GM04504 (cell line): ENCODE results near the gene SSH2.

ENCODE experiments used
- DNase-seq: peaks from one replicate; pipeline ENCODE4 v3.0.0-alpha.2; 2012; ENCODE audit warnings: low read depth

The SSH2 gene

GRCh38 chr17:29624586-29624985, 305.4 kb downstream of the SSH2 start:
- no peak for DNase-seq

- no peak for DNase-seq
Observed at GRCh38 chr17:29623283-29623647, 306.8 kb downstream of the SSH2 start.

DNA sequence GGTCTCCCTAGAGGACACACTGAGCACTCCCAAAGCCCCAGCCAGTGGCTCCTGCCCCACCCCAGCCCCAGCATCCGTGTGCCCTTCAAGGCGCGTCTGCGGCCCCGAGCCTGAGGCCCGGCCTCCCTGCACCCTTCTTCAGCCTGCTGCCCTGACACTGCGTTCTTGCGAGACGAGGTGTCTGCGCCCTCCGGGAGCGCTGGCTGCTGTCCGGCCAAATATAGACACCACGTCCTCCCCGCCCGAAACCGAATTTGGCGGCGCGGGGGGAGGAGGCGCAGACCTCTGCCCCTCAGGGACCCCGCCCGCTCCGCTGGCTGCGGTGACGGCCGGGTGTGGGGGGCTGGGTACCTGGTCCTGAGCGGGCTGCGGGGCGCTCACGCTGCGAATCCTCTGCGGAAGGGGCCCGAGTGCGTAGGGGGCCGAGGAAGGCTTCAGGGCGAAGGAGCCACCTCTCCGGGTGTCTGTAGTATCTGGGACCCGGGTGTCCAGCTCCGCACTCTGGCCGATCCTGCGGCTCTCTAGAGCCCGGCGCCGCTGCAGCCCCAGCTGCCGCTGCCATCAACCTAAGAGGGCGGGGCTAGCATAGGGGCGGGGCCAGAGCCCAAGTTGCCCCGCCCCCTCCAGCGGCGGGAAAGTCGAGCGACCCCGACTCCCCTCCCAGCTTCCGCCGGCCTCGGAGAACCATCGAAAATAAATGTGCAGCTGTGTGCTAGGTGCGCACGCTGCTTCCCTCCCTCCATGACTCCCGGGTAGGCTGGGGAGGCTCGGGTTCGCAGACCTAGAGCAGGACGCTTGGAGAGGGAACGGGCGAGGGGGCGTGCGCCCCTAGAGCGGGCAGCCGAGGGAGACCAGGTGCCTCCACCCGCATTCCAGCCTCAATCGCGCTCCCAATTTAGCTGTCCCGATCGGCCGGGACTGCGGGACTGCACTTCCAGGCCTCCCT, 307.4 kb downstream of the SSH2 start, which contains the start of gene CORO6:
Gene CORO6, minus strand, starts transcription at position 576 of the 946 bp plus-strand sequence. CDS start 1,491 bp downstream, outside the sequence.
- no peak for DNase-seq

- no peak for DNase-seq
Observed at GRCh38 chr17:29621751-29622194, 308.3 kb downstream of the SSH2 start.

DNA sequence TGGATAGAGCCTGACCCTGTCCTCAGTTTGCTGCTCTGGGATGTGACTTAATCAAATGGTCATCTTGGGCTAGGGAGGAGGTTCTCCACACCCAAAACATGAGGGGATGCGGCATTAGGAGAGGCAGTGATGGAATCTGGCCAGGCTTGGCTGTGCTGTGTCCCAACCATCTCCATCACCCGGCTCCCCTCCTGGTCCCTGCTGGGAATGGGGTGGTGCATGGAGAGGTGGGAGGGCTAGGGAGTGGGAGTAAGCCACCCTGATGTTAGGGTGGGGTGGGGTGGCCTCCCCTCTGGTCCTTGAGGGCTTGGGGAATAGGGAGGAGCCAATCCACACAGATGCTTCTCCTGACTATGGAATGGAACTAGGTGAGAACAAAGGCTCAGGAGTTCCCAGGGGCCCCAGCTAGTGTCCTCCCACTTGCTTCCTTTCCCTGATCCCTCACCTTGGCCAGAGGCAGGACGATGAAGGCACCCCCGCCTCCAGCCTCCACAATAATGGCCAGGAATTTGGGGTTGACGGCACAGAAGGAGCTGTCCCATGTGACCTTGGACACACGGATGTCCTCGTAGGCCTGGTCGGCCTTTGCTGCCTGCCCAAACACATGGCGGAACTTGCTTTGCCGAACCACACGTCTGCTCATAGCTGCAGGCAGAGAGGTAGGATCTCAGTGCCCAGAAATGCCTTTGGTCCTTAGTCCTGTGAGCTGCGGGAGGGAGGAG, 309.1 kb downstream of the SSH2 start:
- DNase-seq: no peak

DNA sequence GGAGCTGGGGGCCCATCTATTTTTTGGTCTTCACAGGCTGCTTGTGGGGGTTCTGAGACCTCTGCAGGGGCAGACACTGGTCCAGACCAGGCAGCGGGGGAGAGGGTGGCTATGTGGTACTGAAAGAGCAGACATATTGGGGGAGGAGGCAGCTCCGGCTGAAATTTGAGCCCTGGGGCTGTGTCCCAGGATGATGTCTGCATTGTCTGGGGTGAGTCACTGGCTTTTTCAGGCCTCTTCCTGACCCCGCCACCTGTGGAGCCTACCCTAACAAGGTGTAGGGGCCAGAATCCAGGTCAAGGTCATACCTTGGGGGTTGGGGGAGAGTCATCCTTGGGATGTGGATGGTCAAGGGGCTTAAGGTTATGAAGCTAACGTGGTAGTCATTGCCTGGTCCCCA, 309.8 kb downstream of the SSH2 start:
- no peak for DNase-seq

DNA sequence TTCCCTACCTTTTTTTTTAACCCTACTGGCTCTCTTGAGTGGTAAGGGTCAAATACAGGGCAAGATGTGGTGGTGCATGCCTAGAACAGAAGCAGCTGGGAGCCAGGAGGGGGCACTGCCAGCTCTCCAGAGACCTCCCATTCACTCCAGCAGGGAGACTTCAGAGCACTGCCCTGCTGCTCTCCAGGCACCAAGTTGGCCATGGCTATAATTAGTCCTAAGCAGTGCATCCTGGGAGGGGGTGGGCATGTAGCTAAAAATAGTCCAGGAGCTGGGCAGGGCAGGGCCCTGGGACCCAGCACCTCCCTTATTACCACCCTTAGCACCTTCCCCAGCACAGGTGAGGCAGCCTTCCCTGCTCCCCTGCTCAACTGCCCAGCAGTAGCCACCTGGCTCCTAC, 310.8 kb downstream of the SSH2 start:
- DNase-seq: no peak

DNA sequence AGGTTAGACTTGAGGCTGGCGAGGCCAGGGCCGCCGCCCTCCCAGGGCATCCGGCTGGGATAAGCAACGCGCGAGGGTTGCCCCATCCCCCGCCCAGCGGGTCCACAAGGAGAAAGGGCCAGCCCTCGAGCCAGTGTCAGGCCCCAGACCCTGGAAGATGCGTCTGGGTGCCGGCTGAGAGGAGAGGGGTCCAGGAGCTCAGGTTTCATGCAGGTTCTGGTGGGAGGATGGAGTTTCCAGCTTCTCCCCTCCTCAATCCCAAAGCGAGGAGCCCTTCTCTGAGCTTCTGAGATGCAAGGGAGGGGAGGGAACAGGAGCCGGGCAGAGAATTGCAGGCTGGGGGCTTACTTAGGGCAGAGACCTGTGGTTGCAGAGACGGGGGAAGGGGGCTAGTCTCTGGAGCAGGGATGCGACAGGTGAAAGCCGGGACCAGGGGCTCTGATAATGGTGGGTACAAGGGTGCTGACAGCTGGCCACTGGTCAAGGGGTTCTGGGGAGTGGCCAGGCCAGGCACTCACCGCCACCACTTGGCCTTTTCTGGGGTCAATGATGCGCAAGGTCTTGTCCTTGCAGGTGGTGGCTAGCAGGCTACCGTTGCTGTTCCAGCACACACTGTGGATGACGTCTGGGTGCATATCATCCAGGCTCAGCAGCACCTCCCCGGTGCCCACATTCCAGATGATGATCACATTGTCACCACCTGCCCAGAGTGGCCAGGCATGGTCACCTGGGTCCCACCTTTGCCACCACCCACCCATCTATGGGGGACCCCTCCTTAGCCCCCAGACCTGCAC, 311.6 kb downstream of the SSH2 start:
- DNase-seq: no peak

DNA sequence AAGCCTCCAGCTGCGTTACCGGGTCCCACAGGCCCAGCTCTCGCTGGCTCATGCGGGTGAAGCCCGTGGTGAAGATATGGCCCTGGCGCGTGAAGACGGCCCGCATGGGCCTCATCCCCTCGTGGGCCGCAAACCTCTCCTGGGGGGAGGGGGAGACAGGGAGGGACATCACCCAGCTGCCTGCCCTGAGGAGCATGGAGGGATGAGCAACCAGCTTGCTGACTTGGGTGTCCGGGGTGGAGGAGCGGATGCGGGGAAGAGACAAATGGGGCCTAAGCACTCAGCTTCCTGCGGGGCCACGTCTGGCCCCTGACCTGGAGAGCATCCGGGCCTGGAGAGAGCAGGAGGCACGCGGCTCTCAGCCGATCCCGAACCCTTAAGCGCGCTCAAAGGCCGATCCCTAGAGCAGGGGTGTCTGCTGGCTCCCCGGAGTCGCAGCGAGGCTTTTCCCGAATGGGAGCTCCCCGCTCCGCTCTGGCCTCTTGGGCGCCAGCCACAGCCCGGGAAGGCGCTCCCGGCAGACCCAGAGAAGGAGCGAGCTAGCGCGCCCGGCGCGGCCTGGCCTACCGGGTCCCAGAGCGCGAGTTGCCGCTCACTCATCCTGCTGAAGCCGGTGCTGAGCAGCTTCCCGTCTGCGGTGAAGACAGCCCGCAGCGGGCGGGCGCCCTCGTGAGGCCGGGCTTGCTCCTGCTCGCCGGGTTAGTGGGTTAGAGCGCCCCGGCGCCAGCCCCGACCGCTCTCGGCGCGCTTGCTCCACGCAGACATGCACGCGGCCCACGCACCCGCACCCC, 312.4 kb downstream of the SSH2 start:
- no peak for DNase-seq

DNA sequence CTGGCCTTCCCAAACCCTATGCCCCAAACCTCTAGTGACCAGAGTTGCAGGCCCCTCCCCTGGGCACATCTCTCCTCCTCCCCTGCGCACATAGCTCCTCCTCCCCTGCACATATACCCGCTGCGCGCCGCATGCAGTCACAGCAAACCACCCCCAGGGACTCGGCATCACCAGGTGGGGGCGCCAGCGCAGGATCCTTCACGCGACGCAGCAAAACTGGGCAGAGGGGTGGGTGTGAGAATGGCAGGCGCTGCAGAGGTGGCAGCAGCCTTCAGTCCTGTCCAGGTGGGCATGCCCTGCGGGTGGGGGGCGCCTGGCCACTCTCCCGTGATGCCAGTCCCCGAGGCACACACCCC, 312.9 kb downstream of the SSH2 start:
- no peak for DNase-seq

- DNase-seq: no peak
Observed at GRCh38 chr17:29616300-29617048, 313.6 kb downstream of the SSH2 start.

- peak; percentile 58 for DNase-seq
Observed at GRCh38 chr17:29615492-29616299, 314.3 kb downstream of the SSH2 start.

DNA sequence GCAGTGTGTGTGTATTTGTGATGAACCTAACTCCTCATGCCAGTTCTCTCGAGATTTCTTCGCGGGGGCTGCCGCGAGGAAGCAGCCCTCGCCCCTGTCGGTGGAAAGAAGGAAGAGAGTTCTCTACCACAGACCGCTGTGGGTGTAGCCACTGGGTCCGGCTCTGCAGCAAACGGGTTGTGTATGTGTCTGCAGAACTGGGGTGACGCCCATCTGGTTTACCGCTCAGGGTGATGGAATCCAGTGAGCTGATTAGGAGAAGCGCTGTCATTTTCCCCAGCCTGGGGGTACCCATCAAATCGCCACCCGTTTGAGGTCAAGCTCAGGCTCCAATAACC, 315.0 kb downstream of the SSH2 start:
- DNase-seq: no peak

GRCh38 chr17:29614349-29615047, 315.5 kb downstream of the SSH2 start:
- no peak for DNase-seq

DNA sequence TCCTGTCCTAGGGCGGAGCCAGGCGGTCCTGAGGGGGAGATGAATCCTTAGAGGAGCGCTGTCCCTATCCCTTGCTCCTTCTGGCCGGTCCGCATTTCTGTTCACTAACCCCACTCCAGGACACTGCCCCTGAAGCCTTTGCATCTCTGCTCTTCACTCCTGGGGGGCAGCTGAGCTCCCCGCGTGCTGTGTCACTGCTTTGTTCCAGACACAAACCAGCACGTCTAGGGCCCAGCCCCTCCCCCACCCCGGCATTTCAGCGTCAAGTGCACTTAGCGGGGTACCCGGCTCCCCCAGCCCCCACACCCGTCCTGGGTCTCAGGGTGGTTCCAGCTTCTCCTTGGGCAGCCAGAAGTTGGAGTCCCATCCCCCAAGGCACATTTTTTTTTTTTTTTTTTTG, 316.2 kb downstream of the SSH2 start:
- DNase-seq: no peak

GRCh38 chr17:29613352-29613837, 316.6 kb downstream of the SSH2 start:
- peak; percentile 56 for DNase-seq

DNA sequence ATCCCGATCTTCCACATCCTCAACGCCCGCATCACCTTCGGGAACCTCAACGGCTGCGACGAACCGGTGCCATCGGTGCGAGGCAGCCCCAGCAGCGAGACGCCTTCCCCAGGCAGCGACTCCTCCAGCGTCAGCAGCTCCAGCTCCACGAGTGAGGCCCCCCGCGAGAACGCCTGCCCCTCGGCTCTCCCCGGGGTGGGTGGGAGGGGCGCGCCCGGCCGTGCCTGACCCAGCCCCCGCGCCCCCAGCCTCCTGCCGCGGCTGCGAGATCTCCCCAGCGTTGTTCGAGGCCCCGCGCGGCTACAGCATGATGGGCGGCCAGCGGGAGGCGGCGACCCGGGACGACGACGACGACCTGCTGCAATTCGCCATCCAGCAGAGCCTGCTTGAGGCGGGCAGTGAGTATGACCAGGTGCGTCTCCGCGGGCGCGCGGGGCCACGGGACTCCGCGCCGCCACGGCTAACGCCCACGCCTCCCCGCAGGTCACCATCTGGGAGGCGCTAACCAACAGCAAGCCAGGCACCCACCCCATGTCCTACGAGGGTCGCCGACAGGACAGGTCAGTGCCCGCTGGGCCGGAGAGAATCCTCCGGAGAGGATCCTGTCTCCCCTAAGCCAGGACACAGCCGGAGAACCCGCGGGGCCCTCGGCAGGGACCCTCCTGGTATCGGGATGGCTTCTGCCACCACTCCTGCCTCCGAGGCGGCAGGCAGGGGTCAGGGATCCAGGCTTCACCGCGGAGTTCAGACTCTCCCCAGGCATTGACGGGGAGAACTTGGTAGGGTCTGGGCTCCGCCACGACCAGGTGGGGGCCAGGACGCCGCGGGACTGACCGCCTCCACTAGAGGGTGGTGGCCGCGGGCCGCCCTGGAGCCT, 317.4 kb downstream of the SSH2 start:
- DNase-seq: no peak

DNA sequence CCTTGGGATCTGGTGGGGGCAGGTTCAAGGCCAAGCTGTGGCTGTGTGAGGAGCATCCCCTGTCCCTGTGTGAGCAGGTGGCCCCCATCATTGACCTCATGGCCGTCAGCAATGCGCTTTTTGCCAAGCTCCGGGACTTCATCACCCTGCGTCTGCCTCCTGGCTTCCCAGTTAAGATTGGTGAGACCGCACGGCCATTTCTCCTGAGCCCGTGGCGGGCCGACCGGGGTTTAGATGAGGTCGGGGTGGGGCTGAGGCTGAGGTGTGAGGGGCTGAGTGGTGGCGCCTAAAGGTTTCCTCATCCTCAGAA, 318.0 kb downstream of the SSH2 start:
- DNase-seq: no peak
